HG03066 (cell line): ENCODE results near the gene CLK2.
"Not testable (repeated sequence)": the region's sequence is repeated elsewhere in the genome, so short reads cannot be mapped to it uniquely, and the experiment has no call there.

Experiments used
- ATAC-seq: cut with Tn5 transposase; IDR thresholded peaks from one replicate; pipeline ENCODE4 v1.9.1; 2021; ENCODE audit warnings: low read depth; ENCODE audit not compliant: unreplicated experiment

CLK2 gene

GRCh38 chr1:155245163-155245524 lies 28.2 kb downstream of the CLK2 start:
- ATAC-seq: peak; percentile 7

- peak; percentile 90 for ATAC-seq
Observed at GRCh38 chr1:155244368-155245162, 28.7 kb downstream of the CLK2 start.

- no peak for ATAC-seq
Observed at GRCh38 chr1:155242805-155243358, 30.4 kb downstream of the CLK2 start.

DNA sequence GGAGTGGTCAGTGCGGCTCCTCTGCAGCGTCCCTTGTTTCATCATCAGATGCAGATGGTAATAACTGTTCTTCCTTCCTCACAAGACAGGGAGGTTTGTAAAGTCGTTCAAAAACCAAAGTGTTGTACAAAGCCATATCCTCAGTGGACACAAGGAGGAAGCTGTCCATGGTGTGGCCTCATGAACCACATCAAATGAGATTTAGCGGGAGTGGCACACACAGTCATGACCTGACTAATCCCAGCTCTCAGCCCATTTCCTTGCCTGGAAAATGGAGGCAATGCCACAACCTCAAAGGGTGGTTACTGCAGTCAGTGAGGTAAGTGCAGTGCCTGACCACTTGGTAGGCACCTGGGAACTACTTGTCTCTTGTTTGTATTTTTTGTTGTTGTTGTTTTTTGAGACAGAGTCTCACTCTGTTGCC lies 31.5 kb downstream of the CLK2 start:
- no peak for ATAC-seq

GRCh38 chr1:155241069-155241679 lies 32.1 kb downstream of the CLK2 start:
- ATAC-seq: no peak

- ATAC-seq: no peak
Observed at GRCh38 chr1:155236451-155236850, 36.9 kb downstream of the CLK2 start.

GRCh38 chr1:155235375-155235774 lies 37.9 kb downstream of the CLK2 start:
- ATAC-seq: not testable (repeated sequence)

DNA sequence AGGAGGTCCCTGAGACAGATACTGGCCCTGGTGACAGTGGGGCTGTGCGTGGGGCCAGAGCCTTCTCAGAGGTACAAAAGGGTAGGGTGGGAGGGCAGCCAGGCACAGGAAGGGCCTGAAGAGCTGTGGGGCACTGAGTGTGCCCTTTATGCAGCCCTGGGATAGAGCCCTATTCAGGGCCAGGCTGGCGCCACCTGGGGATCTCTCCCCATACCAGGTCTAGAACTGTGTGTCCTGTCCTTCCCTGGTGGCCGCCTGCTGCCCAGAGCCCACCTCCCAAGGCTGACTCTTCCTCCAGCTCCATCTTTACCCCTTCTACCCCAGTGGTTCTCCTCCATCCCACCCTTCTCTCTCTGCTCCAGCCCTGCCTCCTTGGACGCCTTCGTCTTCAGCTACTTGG lies 39.8 kb downstream of the CLK2 start:
- not testable (repeated sequence) for ATAC-seq

GRCh38 chr1:155232001-155232978 lies 41.0 kb downstream of the CLK2 start:
- ATAC-seq: not testable (repeated sequence)

GRCh38 chr1:155231302-155231701 lies 42.0 kb downstream of the CLK2 start:
- not testable (repeated sequence) for ATAC-seq

DNA sequence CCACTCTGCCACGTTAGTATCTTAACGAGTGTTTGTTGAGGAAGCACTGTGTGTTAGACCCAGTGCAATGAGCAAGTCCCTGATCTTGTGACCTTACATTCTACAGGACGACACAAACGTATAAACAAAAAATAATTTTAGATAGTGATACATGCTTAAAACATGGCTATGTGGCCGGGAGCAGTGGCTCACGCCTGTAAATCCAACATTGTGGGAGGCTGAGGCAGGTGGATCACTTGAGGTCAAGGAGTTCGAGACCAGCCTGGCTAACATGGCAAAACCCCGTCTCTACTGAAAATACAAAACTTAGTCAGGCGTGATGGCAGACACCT lies 45.2 kb downstream of the CLK2 start:
- no peak for ATAC-seq

DNA sequence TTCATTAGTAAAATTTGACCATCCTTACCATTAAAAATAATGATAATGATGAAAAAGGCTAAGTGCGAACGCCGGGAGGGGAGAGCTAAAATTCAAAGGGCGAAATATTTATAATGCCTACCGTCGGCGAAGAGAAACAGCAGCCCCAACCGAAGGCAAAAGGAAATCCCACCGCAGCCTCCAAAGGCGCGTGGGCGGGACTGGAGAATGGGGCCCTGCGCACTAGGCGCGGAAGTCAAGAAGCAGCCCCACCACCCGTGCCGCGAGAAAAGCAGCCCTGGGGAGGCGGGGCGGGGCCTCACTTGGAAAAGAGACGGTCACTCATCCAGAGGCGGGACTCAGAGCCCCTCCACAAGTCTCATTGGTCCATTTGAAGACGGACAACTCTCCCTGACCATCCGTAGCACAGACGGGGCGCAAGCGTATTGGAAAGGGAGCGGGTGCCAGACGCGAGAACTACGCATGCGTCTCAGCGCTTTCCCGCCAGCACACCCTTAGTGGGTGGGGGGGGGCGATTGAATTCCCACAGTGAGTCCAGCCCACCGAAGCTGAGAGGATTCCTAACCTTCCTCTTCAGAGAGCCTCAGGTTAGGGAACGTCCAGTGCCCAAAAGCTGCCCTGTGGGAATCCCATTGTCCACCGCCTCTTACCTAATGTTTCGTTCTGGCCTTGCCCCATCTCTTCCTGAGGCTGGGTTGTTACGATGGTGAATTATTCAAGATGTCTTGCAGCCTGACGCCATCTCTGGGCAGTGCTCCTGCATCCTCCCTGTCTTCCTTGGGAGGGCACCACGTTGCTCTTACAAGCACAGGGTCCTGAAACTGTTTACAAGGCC lies 45.8 kb downstream of the CLK2 start:
- ATAC-seq: peak; percentile 90

DNA sequence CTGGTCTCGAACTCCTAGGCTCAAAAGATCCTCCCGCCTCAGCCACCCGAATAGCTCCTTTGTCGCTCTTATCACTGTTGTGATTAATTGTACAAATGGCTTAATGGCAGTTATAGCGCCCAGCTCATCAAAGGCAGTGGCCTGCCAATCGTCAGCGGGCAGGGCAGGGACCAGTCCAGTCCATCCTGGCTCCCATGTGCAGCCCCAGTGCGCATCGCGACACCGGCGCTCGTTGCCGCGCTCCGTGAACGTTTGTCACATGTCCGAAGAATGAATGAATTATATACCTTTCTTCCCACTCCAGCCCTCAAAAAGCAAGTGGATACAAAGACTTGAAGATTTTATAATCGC lies 46.4 kb downstream of the CLK2 start:
- ATAC-seq: peak; percentile 23

DNA sequence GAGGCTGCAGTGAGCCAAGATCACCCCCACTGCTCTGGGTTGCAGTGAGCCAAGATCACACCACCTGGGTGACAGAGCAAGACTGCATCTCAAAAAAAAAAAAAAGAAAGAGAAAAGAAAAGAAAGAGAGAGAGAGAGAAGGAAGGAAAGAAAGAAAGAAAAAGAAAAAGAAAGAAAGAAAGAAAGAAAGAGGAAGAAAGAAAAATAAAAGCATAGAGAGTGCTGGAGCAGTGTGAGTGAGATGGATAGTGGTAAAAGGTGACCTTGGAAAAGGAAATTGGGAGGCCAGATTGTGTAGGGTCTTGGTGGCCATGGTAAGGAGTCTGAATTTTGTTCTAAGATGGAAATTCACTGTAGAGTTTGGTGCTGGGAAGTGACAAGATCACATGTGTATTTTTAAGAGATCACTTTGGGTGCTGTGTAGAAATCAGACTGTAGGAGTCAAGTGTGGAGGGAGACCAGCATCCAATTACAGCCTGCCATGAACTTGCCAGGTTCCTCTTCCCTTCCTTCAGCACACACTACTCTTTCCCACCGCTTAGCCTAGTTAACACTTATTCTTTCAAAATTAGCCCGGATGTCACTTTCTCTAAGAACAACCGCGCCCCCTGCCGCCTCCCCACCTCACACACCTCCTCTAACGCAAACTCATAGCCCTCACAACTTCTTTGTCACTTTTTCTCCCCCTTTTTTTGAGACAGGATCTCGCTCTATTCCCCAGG lies 47.0 kb downstream of the CLK2 start:
- ATAC-seq: peak; percentile 44

DNA sequence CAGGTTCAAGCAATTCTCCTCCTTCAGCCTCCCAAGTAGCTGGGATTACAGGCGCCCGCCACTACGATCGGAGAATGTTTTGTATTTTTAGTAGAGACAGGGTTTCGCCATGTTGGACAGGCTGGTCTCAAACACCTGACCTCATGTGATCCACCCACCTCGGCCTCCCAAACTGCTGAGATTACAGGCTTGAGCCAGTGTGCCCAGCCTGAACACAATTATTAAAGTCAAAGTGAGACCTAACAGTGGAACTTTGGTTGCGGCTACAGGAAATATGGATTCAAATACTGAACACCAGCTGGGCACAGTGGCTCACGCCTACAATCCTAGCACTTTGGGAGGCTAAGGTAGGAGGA lies 47.9 kb downstream of the CLK2 start:
- not testable (repeated sequence) for ATAC-seq

- ATAC-seq: no peak
Observed at GRCh38 chr1:155223047-155223446, 50.3 kb downstream of the CLK2 start.

GRCh38 chr1:155220211-155220965 lies 52.9 kb downstream of the CLK2 start:
- not testable (repeated sequence) for ATAC-seq

DNA sequence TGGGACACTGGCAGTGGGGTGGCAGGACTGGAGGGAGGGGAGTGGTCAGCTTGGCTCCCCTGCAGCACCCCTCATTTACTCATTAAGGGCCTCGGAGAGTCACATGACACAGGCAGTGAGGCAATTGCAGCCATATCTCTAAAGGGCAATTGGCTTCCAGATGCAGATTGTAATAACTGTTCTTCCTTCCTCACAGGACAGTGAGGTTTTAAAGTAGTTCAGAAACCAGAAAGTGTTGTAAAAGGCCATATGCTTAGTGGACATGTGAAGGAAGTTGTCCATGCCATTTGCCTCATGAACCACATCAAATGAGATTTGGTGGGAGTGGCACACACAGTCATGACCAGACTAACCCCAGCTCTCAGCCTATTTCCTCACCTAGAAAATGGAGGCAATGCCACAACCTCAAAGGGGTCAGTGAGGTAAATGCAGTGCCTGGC lies 53.7 kb downstream of the CLK2 start:
- ATAC-seq: no peak
